ENCODE results near the gene PLEKHO1. TPM values are rescaled to one million over a fixed set of nuclear protein-coding genes. Genes with fewer than 3 reads are reported as not detected.

PLEKHO1 gene
- total RNA-seq, 4 donors from 2014 or later, result 5.2 to 23.1 (median 14.2) TPM

GRCh38 chr1:150152182-150152536 lies 2.4 kb downstream of the PLEKHO1 start:
- peak; percentile 30 to 77 for DNase-seq

GRCh38 chr1:150152772-150153456 lies 3.2 kb downstream of the PLEKHO1 start:
- H3K36me3 ChIP-seq, result peaks cover 6 to 23% of the 10 kb centered on the region in 2 donors
- H3K9me3 ChIP-seq, result no peaks in the 10 kb centered on the region
- TF ChIP-seq CTCF (IDR thresholded peaks at IDR 0.05) (no peak), POLR2A (IDR thresholded peaks at IDR 0.05) (no peak)
- 79 to 83% methylated on average over 8 of the region's 8 CpGs for WGBS, 2 donors
- DNase-seq, result no peak
- H3K4me3 ChIP-seq (replicated peaks in 1 of 3), result no peak overlapping the region
- H3K4me1 ChIP-seq, result peaks cover 0 to 17% of the 10 kb centered on the region in 2 donors
- intact Hi-C loops (cut with DNase I), result no loop called here
- H3K27me3 ChIP-seq, result no peaks in the 10 kb centered on the region
- peak overlapping the region in 1 of 3 donors; percentile 72 for H3K27ac ChIP-seq

More at GRCh38 chr1:150152182-150152536, 2.4 kb downstream of the PLEKHO1 start:
- H3K4me1 ChIP-seq, result peaks cover 0 to 17% of the 10 kb centered on the region in 2 donors
- no peak overlapping the region for H3K4me3 ChIP-seq (replicated peaks in 1 of 3)
- TF ChIP-seq CTCF (IDR thresholded peaks at IDR 0.05), result no peak
- peak in 1 of 2 donors; percentile 10 for TF ChIP-seq POLR2A (IDR thresholded peaks at IDR 0.05)
- peak overlapping the region in 2 of 3 donors; percentile 72 to 73 for H3K27ac ChIP-seq
- 56 to 75% methylated on average over 2 of the region's 2 CpGs for WGBS, 2 donors
- no peaks in the 10 kb centered on the region for H3K27me3 ChIP-seq
- H3K36me3 ChIP-seq, result peaks cover 6 to 19% of the 10 kb centered on the region in 2 donors
- intact Hi-C loops (cut with DNase I), result no loop called here
- H3K9me3 ChIP-seq, result no peaks in the 10 kb centered on the region

GRCh38 chr1:150154143-150154542 lies 4.4 kb downstream of the PLEKHO1 start:
- no peak for DNase-seq
- Histone ChIP-seq H3K4me3 (replicated peaks in 1 of 3) (no peak overlapping the region), H3K9me3 (no peaks in the 10 kb centered on the region), H3K27me3 (no peaks in the 10 kb centered on the region), H3K4me1 (peaks cover 0 to 11% of the 10 kb centered on the region in 2 donors), H3K27ac (no peak overlapping the region), H3K36me3 (peaks cover 6 to 29% of the 10 kb centered on the region in 2 donors)
- intact Hi-C loops (cut with DNase I), result no loop called here
- no peak for TF ChIP-seq CTCF (IDR thresholded peaks at IDR 0.05)
- TF ChIP-seq POLR2A (IDR thresholded peaks at IDR 0.05), result no peak
- 67 to 73% methylated on average over 4 of the region's 4 CpGs for WGBS, 2 donors

- intact Hi-C loops (cut with DNase I), result no loop called here
- Histone ChIP-seq H3K27ac (no peak overlapping the region), H3K27me3 (no peaks in the 10 kb centered on the region), H3K4me3 (replicated peaks in 1 of 3) (no peak overlapping the region), H3K4me1 (peaks cover 0 to 9% of the 10 kb centered on the region in 2 donors), H3K36me3 (peaks cover 6 to 32% of the 10 kb centered on the region in 2 donors), H3K9me3 (no peaks in the 10 kb centered on the region)
- DNase-seq, result no peak
- 88% methylated on average over 13 of the region's 13 CpGs for WGBS, 2 donors
- TF ChIP-seq CTCF (IDR thresholded peaks at IDR 0.05) (no peak), POLR2A (IDR thresholded peaks at IDR 0.05) (no peak)
Measured at GRCh38 chr1:150155413-150156071, 5.8 kb downstream of the PLEKHO1 start.

Measured in thyroid gland (tissue), 4 donors.